HG03066 (cell line): ENCODE measurements around the gene PDCD11.
"Not testable (repeated sequence)": the region's sequence is repeated elsewhere in the genome, so short reads cannot be mapped to it uniquely, and the experiment has no call there.

Source experiments
- ATAC-seq: cut with Tn5 transposase; IDR thresholded peaks from one replicate; pipeline ENCODE4 v1.9.1; 2021; ENCODE audit warnings: low read depth; ENCODE audit not compliant: unreplicated experiment

The PDCD11 gene

DNA sequence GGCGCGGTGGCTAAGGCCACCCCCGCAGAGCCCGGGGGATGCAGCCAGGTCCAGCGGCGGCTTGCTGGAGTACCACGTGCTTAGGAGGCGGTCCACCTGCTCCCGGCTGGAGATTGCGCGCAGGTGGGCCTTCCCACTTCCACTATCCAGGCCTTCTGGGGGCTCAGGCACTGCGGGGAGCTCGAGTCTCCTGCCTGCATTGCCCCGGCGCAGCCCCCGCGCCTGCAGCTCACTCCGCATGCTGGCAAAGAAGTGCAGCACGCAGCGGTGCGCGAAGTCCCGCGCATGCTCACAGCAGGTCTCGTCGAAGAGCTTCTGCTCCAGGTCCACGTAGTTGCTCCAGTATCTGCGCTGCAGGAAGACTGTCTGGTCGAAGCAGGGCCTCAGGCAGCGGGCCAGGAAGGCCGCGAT is 76.8 kb downstream of the PDCD11 start:
- ATAC-seq = no peak

DNA sequence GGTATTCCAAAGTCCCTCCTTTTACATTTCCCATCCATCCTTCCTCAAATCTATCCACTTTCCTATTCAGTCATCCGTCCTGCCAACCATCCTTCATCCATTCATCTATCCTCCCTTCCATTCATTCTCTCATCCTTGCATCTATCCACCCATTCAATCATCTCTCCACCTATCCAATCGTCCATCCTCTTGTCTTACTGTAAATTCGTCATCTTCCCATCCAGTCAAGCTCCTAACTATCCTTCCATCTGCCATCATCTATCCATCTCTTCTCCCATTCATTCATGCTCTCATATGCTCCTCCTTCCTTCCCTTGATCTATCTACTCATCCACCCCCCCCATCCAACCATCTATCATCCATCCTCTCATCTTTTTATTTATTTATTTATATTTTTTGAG is 77.7 kb downstream of the PDCD11 start:
- no peak for ATAC-seq

DNA sequence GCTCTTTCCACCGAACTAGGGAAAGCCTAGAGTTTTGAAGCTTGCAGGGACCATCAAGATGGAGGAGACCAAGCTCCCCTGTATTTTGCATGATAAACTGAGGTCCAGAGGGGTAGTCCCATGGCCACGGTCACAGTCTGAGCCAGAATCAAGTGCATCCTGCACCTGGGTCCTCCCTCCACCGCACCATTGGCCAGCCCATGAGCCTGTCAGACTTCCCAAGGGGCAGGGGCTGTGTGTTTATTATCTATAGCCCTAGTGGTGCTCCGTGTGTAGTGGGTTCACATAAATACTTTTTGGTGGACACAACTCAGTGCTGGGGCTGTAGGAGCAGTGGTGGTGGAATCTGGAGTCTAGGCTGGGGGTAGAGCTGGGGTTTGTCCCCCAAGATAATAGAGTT is 79.0 kb downstream of the PDCD11 start:
- no peak for ATAC-seq

DNA sequence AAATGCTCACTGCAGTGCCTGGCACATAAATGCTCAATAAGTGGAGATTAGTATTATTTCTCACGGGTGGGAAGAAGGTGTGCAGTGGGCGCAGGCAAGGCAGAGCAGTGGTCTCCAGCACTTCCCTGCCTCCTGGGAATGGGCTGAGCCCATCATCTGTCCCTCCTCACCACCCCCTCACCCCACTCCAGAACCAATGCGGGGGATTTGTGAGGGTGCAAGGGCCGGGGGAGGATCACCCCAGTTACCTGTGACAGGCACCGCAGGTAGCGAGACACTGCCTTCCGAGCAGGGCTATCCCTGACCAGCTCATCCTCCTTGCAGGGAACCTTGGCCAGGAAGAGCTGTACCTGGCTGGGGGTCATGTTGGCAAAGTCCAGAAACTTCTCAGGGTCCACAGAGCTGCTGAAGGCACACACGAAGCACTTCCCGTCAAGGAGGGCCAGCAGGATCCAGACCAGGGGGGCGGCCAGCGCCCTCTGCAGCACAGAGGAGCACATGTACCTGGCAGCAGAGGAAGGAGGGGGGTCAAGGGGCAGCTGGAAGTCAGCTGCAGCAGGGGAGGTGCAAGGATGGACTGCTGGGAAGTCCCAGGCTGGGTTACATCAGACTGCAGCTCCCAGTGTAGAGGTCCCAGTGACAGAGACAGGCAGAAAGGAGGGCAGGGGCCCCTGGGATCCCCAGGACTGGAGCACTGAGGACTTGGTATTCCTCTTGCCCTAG is 79.8 kb downstream of the PDCD11 start:
- ATAC-seq = no peak

DNA sequence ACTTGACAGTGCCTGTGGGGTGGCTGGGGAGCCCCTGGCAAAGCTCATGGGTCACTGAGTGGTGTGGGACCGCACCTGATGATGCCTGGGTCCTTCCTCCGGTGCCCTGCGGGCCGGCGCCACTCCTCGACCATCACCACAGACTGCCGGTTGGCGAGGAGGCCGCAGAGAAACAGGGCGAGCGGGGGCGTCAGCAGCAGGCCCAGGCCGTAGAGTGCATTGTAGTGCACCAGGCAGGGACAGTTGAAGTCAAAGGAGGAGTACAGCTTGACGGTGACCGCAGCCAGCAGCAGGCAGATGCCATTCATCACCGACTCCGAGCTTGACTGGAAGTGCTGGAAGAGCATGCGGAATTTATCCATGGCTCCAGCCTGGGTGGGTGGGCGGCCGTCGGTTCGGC is 82.2 kb downstream of the PDCD11 start:
- ATAC-seq = no peak

DNA sequence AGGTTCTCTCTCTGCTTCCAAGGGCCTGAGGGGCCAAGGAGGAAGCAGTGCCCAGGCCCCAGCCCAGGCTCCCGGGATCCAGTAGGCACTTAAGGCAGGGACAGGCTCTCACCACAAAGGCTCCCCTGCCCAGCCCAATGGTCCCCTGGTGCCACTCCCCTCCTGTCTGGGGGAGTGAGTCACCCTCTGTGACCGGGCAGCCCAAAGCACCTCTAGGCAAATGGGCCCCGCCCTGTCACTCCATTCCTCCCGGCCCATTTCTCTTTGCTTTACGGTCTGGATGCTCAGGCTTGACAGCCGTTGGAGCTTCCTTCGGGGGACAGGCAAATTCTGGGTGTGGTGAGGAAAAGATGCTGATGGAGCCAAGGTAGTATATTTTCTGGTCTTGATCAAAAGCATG is 82.7 kb downstream of the PDCD11 start, which contains the start of gene CALHM3:
TSS of gene CALHM3 (minus strand) at position 106 of the 400 bp plus-strand sequence. CDS start 208 bp downstream, outside the sequence.
- ATAC-seq = no peak

DNA sequence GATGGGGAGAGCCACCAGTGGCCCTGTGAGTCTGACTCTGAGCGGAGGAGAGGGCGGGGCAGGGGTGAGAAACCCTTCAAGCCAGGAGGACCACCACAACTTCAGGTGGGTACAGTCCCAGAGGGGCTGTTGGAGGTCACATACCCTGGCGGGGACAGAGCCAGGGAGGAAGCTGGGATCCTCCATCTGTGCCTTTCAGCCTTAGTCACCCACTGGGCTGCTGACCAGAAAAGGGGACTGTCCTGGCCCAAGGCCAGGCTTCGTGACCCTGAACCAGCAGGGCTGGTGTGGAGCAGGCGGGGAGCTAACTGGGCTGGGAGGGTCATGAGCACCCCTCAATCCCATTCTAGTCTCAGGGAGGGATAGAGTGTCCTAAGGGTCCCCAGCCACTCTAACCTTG is 84.1 kb downstream of the PDCD11 start:
- ATAC-seq = no peak

DNA sequence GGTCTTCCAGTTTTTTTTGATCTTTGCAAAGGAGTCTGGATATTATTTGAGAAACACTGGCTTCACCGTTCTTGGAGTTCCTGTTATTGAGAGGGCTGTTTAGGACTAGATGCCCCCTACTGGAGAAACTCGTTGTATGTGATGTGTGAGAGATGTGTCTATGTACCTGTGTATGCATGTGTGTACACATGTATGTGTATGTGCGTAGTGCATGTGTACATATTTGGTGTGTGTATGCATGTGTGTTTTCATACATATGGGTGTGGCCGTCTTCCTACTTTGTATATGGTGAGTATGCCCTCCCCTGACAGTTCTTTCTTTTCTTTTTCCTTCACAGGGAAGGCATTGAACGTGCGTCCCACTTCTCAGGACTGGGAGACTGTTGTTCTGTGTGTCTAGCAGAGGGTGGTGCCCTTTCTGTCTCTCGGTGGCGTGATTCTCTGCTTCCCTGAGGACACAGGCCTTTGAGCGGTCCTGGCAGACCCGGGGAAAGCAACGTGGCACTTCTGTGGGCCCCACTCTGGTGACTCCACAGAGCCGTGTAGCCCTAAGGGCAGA is 85.6 kb downstream of the PDCD11 start:
- ATAC-seq = no peak

DNA sequence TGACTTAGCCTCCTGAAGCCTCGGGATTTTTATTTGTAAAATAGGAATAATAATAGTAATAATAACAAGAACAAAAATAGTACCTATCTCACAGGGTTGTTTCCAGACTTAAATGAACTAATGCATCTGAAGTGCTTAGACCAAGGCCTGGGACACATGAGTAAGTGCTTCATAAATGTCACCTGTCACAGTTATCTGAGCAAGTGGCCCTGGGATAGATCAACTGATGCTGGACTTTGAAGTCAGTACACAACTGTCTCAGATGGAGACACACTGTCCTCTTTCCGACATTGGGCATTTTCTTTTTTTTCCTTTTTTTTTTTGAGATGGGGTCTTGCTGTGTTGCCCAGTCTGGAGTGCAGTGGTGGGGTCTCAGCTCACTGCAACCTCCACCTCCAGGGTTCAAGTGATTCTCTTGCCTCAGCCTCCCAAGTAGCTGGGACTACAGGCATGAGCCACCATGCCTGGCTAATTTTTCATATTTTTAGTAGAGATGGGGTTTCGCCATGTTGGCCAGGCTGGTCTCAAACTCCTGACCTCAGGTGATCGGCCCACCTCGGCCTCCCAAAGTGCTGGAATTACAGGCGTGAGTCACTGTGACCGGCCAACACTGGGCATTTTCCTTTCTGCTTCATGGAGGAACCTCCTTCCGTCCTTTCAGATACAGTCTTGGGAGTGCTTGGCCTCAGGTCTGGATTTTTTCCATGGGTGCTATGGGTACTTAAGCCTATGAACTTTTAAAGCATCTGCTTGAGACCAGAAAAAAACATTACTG is 90.4 kb downstream of the PDCD11 start:
- ATAC-seq = not testable (repeated sequence)

DNA sequence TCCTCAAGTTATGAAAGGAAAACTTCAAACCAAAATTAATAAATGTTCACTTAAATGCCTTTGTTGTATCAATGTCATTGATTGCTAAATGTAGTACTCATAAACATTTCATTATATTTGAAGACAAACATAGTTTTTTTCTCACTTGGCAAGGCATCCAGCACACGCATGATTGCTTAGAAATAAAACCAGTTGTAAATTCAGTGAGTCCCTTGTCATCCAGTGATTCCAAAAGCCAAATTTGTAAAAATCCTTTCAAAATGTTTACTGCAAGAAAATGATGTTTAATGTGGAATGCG is 90.9 kb downstream of the PDCD11 start:
- no peak for ATAC-seq

DNA sequence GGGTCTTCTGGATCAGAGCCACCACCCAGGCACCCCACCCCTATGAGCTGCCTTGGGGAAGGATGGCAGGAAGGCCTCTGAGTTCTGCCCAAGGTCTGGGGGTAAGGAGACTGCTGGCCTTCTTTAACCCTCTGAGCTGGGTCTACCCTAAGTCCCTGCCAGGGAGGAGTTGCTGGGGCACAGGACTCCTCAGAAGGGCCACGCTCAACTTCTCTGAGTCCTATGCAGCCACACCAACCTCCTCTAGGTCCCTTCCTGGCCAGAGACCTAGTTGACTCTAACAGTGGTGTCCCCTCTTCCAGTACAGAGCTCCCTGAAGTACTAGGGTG is 94.5 kb downstream of the PDCD11 start:
- ATAC-seq = peak; percentile 17

DNA sequence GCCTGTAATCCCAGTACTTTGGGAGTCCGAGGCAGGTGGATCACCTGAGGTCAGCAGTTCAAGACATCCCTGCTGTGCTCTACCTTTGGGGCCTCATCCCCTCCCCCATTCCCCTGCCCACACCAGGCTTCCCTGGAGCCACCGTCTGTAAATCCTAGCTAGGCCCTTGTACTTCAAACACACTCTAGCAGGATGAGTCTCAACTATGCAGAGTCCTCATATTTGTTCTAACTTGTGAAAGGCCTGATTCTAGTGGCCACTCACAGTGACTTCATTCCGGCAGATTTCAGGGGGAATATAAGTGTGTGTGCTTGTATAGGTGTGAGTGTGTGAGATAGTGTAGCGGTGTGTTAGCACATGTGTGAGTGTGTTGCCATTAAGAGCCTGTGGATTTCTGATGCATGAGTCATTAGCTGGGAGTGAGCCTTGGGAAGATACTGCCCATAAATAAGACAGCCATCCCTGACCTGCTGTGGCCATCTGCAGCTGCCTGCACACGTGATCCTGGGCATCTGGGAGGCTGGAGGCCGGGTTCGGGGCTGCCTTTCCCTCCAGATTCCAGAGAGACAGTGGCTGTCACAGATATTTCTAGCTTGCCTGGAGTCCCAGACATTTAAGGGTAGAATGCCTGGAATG is 95.4 kb downstream of the PDCD11 start:
- no peak for ATAC-seq

DNA sequence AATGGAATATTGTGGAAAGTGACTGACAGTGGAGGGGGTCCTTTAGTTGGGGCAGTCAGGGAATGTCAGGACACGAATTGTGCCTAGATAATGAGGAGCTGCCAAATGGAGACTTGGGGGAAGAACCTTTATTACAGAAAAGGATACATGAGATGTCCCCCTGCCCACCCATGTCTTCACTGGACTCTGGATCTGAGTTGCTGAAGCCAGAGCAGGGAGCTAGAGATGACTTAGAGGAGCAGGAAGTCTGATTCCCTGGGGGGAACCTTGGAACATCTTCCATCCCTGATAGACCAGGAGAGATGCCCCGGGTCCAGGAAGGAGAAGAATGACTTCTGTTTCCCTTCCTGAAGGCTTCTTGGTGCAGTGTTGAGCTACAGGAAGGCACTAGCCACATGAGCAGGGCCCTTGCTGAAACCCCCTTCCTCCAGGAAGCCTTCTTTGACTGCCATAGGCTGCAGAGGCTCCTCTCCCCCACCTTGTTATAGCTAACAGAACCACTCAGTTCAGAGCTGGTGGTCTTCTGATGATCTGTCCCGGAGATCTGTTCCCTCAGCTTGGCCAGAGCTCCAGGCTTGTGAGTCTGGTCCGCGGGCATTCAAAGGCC is 96.3 kb downstream of the PDCD11 start:
- no peak for ATAC-seq

DNA sequence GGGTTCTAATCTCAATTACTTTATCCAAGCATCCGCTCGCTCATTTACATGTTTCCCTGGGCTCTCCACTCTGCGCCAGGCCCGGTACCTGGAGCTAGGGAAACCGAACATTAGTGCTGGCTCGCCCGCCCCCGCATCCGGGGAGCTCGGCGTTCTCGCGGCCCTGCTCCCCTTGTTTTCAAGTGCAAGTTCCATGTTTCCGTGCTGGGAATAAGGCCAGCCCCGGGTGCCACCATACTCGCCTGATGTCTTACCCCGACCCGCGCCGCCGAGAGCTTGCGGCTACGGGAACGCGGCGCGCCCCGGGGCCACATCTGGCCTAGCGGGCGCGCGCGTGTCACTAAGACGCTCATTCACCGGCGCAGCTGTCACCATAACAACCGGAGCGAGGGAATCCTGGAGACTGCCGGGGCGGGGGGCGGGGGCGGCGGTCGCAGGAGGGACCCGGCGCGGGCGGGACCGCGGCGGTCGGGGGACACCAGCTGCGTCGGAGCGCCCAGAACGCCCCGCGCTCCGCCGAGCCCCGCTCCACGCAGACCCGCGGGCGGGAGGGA is 97.0 kb downstream of the PDCD11 start, which contains the start of gene NEURL1:
TSS of gene NEURL1 (plus strand) at position 344 of the 554 bp plus-strand sequence. CDS start 683 bp downstream, outside the sequence.
- ATAC-seq = no peak

DNA sequence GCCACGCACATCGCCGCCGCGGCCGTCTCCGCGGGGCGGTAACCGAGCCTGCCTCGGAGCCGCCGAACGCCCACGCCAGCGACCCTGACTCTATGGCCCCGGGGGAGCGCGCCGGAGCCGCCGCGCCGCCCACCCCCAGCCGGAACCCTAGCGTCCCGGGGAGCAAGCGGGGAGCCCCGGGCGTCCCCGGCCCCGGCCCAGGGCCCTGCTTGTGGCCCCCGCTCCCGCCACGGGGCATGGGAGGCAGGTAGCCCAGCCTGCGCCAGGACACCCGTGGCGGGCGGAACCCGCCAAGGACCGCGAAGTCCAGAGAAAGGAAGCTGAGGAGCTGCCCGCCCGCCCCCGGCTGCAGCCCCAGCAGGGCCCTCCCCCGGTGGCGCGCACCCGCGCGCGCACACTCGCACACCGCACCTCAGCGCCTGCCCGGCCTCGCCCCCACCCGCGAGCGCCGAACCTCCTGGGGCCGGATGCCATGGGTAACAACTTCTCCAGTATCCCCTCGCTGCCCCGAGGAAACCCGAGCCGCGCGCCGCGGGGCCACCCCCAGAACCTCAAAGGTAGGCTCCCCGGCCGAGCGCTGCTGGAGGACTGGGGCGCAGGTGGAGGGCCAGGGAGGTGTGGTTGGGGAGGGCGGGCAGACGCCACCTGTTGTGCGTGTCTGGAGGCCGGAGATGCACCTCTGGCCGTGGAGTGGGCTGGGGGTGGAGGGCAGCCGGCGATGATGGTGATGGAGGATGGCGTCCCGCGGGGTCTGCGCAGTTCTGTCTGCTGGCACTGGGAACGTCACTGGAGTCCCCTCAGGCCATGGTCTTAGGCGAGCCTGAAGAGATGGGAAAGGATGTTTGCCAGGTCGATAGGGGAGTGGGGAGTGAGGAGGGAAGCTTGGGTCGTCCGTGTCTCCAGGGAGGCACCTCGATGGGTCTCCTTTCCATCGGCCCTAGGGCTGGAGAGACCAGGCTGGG is 97.8 kb downstream of the PDCD11 start:
- no peak for ATAC-seq

DNA sequence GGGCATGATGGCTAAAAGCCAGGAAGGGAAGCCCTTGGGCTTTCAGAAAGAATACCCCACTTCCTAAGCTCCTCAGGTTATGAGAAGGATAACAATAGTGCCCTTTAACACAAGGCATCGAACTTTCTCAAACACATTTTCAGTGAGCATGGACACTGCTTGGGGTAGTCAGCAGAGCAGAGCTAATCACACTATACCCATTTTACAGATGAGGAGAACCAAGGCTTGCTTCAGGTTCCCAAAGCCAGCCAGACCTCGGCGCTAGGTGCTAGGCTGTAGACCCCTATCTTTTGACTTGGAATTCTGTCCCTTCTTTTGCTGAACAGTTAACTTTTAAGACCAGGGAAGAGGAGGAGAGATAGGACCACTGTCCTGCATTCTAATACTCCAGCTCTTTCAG is 98.9 kb downstream of the PDCD11 start:
- no peak for ATAC-seq
